Osteoblast (primary cell): ENCODE measurements around the gene OPCML. TPM values are rescaled to one million over a fixed set of nuclear protein-coding genes. Genes with fewer than 3 reads are reported as not detected.

Experiments
- DNase-seq: peaks from one replicate; pipeline ENCODE4 v3.0.0; 2011; ENCODE audit warnings: low spot score, mixed read lengths; ENCODE audit not compliant: insufficient read length; ENCODE audit errors: missing footprints
- H2AFZ ChIP-seq: 2 replicates; pipeline ENCODE4 v1.6.0; 2011; ENCODE audit warnings: mild to moderate bottlenecking, low read length
- H3K27ac ChIP-seq: 2 replicates; pipeline ENCODE4 v1.5.1; 2011; ENCODE audit warnings: mild to moderate bottlenecking, low read depth, low read length, moderate library complexity
- H3K27me3 ChIP-seq: 2 replicates; pipeline ENCODE4 v1.6.0; 2012; ENCODE audit warnings: mild to moderate bottlenecking, control low read depth, inconsistent platforms, low read length, moderate library complexity; ENCODE audit not compliant: insufficient read depth
- H3K36me3 ChIP-seq: 2 replicates; pipeline ENCODE4 v1.5.1; 2011; ENCODE audit warnings: mild to moderate bottlenecking, low read length, control low read depth, moderate library complexity; ENCODE audit not compliant: insufficient read depth
- H3K4me1 ChIP-seq: 2 replicates; pipeline ENCODE4 v1.5.1; 2011; ENCODE audit warnings: mild to moderate bottlenecking, low read length, control low read depth, moderate library complexity; ENCODE audit not compliant: insufficient read depth
- H3K4me2 ChIP-seq: 2 replicates; pipeline ENCODE4 v1.6.0; 2011; ENCODE audit warnings: mild to moderate bottlenecking, low read length; ENCODE audit not compliant: insufficient read depth
- H3K4me3 ChIP-seq: fragments of 200-600 bp; sonication (generic); 3 replicates; pipeline ENCODE4 v1.5.1; 2012; ENCODE audit warnings: mild to moderate bottlenecking, low read length, inconsistent platforms; ENCODE audit not compliant: insufficient read depth
- H3K79me2 ChIP-seq: 2 replicates; pipeline ENCODE4 v1.6.0; 2012; ENCODE audit warnings: mild to moderate bottlenecking, low read length, control low read depth, inconsistent platforms; ENCODE audit not compliant: insufficient read depth
- H3K9me3 ChIP-seq: 2 replicates; pipeline ENCODE4 v1.5.1; 2011; ENCODE audit warnings: low read depth, low read length, control low read depth
- H4K20me1 ChIP-seq: 2 replicates; pipeline ENCODE4 v1.6.0; 2012; ENCODE audit warnings: mild to moderate bottlenecking, low read length, control low read depth; ENCODE audit not compliant: insufficient read depth
- total RNA-seq: library from RNA; depleted of rRNA; stranded (reverse); fragments of >200 nt; gene quantifications from 2 replicates; pipeline ENCODE4 v1.2.3, GENCODE V29; 2012
- TF ChIP-seq, protein P1 (sequence below): IDR thresholded peaks from 2 replicates; pipeline ENCODE4 v1.5.1; 2011; ENCODE audit warnings: mild to moderate bottlenecking, low read depth, low read length, moderate library complexity; ENCODE audit errors: extremely low read depth

Gene OPCML
- total RNA-seq, 1 donor: 0.36 TPM

DNA sequence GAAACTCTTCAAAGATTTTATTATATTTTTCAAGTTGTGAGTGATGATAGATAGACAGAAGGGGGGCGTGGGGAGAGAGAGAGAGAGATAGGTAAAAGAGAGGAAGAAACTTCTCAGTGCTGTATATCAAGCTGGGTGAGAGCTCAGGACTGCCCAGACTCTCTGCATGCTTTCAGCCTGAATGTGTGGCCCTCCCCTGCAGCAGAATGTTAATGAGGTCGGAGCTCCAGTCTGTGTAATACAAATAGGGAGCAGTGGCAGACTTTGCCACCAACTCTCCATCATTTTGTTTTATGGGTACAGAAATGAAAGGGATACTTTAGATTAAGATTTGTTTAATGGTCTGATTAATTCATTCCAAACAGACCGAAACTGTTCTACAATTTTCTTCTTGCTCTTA is 752.8 kb downstream of the OPCML start:
- Histone ChIP-seq H3K4me2 (no peak overlapping the region), H2AFZ (no peak overlapping the region), H3K4me3 (no peak overlapping the region), H3K36me3 (no peaks in the 10 kb centered on the region), H3K27me3 (no peaks in the 10 kb centered on the region), H3K27ac (no peak overlapping the region), H3K79me2 (no peaks in the 10 kb centered on the region), H4K20me1 (no peaks in the 10 kb centered on the region), H3K9me3 (no peaks in the 10 kb centered on the region), H3K4me1 (no peaks in the 10 kb centered on the region)
- DNase-seq: no peak
- TF ChIP-seq, protein P1, sequence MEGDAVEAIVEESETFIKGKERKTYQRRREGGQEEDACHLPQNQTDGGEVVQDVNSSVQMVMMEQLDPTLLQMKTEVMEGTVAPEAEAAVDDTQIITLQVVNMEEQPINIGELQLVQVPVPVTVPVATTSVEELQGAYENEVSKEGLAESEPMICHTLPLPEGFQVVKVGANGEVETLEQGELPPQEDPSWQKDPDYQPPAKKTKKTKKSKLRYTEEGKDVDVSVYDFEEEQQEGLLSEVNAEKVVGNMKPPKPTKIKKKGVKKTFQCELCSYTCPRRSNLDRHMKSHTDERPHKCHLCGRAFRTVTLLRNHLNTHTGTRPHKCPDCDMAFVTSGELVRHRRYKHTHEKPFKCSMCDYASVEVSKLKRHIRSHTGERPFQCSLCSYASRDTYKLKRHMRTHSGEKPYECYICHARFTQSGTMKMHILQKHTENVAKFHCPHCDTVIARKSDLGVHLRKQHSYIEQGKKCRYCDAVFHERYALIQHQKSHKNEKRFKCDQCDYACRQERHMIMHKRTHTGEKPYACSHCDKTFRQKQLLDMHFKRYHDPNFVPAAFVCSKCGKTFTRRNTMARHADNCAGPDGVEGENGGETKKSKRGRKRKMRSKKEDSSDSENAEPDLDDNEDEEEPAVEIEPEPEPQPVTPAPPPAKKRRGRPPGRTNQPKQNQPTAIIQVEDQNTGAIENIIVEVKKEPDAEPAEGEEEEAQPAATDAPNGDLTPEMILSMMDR: no peak

DNA sequence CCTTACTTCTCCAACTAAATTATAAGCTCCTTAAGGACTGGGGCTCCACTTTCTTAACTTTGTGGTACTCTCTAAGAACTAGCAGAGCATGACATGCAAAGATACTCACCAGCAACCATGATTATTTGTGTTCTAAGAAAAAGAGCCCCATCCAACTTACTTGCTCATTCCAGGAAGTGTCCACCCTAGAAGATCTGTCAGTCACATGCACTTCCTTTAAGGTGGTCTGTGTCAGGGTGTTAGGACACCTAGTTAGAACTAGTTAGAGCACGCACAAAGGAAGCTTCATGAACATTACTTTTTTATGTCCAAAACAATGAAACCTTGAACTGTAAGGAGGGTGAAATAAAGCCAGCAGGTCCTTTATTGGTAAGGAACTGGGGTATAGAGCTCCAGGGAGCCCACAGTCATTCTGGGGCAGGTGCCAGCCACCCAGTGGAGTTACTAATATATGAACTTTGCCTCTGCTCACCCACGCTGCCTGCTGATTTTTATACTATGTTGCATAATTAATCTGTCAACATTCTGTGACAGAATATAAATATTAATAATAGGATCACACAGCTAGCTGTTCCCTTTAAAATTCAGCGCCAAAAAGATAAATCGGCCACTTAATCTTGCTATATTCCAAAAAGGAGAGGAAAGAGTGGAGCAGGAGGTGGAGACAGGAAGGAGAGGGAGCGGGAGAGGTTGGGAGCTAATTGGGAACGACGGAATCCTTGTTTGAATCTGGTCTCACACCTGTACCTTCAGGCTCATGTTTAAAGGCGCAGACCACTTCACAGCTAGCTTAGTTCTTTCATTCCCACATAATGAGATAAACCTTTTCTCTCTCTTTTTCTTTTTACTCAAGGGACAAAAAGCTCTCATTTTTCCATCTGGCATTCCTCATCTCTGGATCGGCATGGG is 755.0 kb downstream of the OPCML start:
- Histone ChIP-seq H3K79me2 (no peaks in the 10 kb centered on the region), H4K20me1 (no peaks in the 10 kb centered on the region), H2AFZ (peak overlapping the region; percentile 50), H3K4me1 (no peaks in the 10 kb centered on the region), H3K27me3 (no peaks in the 10 kb centered on the region), H3K4me2 (no peak overlapping the region), H3K36me3 (no peaks in the 10 kb centered on the region), H3K9me3 (no peaks in the 10 kb centered on the region), H3K4me3 (no peak overlapping the region), H3K27ac (no peak overlapping the region)
- TF ChIP-seq, protein P1: no peak
- no peak for DNase-seq

DNA sequence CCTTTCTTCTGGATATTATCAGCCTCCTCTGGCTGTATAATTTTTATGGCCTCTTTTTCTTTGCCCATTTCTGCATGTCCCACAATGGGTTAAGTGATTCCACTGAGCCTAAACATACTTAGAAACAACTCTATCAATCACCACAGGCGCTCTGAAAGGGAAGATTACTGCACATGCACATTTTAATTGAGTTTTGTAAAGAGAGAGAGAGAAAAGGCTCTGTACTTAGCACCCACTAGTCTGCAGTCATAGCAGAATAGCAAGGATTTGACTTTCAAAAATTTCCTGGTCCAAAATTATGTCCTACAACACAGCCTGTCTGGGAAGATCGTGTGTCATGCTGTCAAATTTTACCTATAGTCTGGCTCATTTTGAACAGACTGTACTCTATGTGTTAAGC is 758.5 kb downstream of the OPCML start:
- no peak overlapping the region for H3K4me2 ChIP-seq
- TF ChIP-seq, protein P1: no peak
- H2AFZ ChIP-seq: no peak overlapping the region
- H3K4me3 ChIP-seq: no peak overlapping the region
- no peak overlapping the region for H3K27ac ChIP-seq
- no peaks in the 10 kb centered on the region for H3K9me3 ChIP-seq
- DNase-seq: no peak
- H4K20me1 ChIP-seq: no peaks in the 10 kb centered on the region
- no peaks in the 10 kb centered on the region for H3K36me3 ChIP-seq
- H3K79me2 ChIP-seq: no peaks in the 10 kb centered on the region
- no peaks in the 10 kb centered on the region for H3K4me1 ChIP-seq
- no peaks in the 10 kb centered on the region for H3K27me3 ChIP-seq

DNA sequence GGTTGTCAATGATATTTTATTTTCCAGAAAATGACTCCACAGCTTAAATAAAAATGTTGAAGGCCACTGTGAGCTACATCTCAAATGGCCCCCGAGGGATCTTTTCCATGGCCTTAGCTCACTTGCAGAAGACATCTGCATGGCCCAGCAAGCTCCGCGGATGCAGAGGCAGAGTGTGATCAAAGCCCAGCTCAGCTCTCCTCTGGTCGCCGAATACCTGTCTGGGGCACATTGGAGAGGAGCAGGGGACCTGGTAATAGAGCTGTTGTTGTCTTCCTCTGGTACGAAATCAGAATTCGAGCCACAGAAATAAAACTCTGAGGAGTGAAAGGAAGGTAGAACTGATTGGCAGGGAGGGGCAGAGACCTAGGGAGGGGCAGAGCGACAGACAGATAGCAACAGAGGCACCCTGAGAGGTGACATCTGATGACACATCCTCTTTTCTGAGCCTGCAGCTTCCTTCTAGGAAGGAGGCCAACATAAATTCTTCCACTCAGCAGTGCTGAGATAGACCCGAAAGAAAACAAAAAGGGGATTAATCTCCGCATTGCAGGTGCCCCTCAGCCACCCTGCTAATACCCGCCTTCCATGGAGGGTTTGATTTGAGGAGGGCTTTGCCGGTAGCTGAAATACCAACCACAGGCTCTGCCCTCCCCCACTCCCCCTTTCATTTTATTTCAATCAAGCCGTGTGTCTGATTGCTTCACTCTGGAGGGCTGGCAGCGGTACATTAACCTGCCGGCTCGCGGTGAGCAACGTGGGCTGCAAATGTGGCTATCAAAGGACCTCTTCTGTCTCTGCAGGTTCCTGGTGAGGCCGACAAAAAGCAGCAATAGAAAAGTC is 759.4 kb downstream of the OPCML start:
- no peak overlapping the region for H2AFZ ChIP-seq
- peak; percentile 80 for DNase-seq
- no peaks in the 10 kb centered on the region for H3K79me2 ChIP-seq
- H3K4me2 ChIP-seq: peak overlapping the region; percentile 20
- H3K4me1 ChIP-seq: no peaks in the 10 kb centered on the region
- no peak overlapping the region for H3K4me3 ChIP-seq
- H4K20me1 ChIP-seq: no peaks in the 10 kb centered on the region
- TF ChIP-seq, protein P1: no peak
- H3K9me3 ChIP-seq: no peaks in the 10 kb centered on the region
- no peaks in the 10 kb centered on the region for H3K27me3 ChIP-seq
- H3K36me3 ChIP-seq: no peaks in the 10 kb centered on the region
- H3K27ac ChIP-seq: no peak overlapping the region
